ENCODE data around the gene CLK2. TPM values are rescaled to one million over a fixed set of nuclear protein-coding genes. Genes with fewer than 3 reads are reported as not detected.

The CLK2 gene
- total RNA-seq, 1 donor from 2014 or later = 62.8 TPM

DNA sequence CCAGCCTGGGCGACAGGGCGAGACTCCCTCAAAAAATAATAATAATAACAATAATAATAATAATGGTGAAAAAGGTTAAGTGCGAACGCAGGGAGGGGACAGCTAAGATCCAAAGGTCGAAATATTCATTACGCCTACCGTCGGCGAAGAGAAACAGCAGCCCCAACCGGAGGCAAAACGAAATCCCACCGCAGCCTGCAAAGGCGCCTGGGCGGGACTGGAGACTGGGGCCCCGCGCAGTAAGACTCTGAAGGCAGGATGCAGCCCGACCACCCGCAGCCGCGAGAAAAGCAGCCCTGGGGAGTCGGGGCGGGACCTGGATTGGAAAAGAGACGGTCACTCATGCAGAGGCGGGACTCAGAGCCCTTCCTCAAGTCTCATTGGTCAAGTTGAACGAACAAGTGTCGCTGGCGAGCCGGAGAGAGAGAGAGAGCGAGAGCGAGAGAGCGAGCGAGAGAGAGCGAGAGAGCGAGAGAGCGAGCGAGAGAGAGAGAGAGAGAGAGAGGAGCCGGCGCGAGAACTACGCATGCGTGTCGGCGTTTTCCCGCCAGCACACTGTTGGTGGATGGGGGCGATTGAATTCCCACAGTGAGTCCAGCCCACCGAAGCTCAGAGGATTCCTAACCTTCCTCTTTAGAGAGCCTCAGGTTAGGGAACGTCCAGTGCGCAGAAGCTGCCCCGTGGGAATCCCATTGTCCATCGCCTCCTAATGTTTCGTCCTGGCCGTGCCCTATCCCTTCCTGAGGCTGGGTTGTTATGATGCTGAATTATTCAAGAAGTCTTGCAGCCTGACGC lies 28.7 kb downstream of the CLK2 start:
- Mint-ChIP-seq H3K36me3 (ENCODE audit: low read depth, unreplicated experiment) (peaks cover 15% of the 10 kb centered on the region), H3K4me1 (ENCODE audit: unreplicated experiment) (peaks cover 27% of the 10 kb centered on the region), H3K27me3 (ENCODE audit: unreplicated experiment) (peaks cover 19% of the 10 kb centered on the region), H3K9me3 (ENCODE audit: unreplicated experiment) (no peaks in the 10 kb centered on the region), H3K27ac (ENCODE audit: unreplicated experiment) (peak overlapping the region; percentile 90), H3K4me3 (ENCODE audit: unreplicated experiment) (peak overlapping the region; percentile 92)
- peak; percentile 95 for DNase-seq (ENCODE audit: low spot score)
- TF ChIP-seq, protein P1, sequence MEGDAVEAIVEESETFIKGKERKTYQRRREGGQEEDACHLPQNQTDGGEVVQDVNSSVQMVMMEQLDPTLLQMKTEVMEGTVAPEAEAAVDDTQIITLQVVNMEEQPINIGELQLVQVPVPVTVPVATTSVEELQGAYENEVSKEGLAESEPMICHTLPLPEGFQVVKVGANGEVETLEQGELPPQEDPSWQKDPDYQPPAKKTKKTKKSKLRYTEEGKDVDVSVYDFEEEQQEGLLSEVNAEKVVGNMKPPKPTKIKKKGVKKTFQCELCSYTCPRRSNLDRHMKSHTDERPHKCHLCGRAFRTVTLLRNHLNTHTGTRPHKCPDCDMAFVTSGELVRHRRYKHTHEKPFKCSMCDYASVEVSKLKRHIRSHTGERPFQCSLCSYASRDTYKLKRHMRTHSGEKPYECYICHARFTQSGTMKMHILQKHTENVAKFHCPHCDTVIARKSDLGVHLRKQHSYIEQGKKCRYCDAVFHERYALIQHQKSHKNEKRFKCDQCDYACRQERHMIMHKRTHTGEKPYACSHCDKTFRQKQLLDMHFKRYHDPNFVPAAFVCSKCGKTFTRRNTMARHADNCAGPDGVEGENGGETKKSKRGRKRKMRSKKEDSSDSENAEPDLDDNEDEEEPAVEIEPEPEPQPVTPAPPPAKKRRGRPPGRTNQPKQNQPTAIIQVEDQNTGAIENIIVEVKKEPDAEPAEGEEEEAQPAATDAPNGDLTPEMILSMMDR (IDR thresholded peaks at IDR 0.05; ENCODE audit: unreplicated experiment) = peak; percentile 29

- Mint-ChIP-seq H3K36me3 (ENCODE audit: low read depth, unreplicated experiment) (peaks cover 15% of the 10 kb centered on the region), H3K4me3 (ENCODE audit: unreplicated experiment) (peak overlapping the region; percentile 92), H3K27ac (ENCODE audit: unreplicated experiment) (peak overlapping the region; percentile 16), H3K4me1 (ENCODE audit: unreplicated experiment) (peaks cover 27% of the 10 kb centered on the region), H3K9me3 (ENCODE audit: unreplicated experiment) (no peaks in the 10 kb centered on the region), H3K27me3 (ENCODE audit: unreplicated experiment) (peaks cover 19% of the 10 kb centered on the region)
- no peak for DNase-seq (ENCODE audit: low spot score)
- TF ChIP-seq, protein P1 (IDR thresholded peaks at IDR 0.05; ENCODE audit: unreplicated experiment) = no peak
Measured at GRCh38 chr1:155242805-155243358, 30.4 kb downstream of the CLK2 start.

DNA sequence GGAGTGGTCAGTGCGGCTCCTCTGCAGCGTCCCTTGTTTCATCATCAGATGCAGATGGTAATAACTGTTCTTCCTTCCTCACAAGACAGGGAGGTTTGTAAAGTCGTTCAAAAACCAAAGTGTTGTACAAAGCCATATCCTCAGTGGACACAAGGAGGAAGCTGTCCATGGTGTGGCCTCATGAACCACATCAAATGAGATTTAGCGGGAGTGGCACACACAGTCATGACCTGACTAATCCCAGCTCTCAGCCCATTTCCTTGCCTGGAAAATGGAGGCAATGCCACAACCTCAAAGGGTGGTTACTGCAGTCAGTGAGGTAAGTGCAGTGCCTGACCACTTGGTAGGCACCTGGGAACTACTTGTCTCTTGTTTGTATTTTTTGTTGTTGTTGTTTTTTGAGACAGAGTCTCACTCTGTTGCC lies 31.5 kb downstream of the CLK2 start:
- DNase-seq (ENCODE audit: low spot score) = no peak
- Mint-ChIP-seq H3K27me3 (ENCODE audit: unreplicated experiment) (peaks cover 19% of the 10 kb centered on the region), H3K9me3 (ENCODE audit: unreplicated experiment) (no peaks in the 10 kb centered on the region), H3K27ac (ENCODE audit: unreplicated experiment) (peak overlapping the region; percentile 8), H3K36me3 (ENCODE audit: low read depth, unreplicated experiment) (peaks cover 9% of the 10 kb centered on the region), H3K4me3 (ENCODE audit: unreplicated experiment) (no peak overlapping the region), H3K4me1 (ENCODE audit: unreplicated experiment) (peaks cover 27% of the 10 kb centered on the region)
- TF ChIP-seq, protein P1 (IDR thresholded peaks at IDR 0.05; ENCODE audit: unreplicated experiment) = no peak

DNA sequence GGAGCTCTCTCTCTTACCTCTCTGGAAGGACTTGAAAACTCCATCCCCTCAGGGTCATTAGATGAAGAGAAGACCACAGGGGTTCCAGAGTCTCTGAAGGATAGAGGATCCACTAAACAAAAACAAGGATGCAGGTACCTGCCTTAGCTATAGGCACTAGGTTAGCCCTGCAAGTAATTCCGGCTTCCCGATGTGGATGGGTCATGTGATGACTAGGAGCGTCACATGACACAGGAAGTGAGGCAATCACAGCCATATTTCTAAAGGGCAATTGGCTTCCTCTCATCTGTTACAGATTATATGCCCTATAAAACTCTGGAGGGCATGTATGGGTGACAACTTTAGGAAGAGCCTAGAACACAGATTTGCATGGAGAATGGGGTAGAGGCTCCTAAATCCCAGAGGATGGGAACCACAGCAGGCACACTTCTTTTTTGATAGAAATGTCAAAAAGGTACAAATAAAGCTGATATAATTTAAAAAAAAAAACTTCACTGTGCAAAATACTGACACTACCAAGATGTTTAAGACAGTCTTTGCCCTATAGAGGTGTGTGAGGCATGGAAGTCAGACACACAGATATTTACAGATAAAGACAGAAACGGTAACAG lies 32.1 kb downstream of the CLK2 start:
- Mint-ChIP-seq H3K36me3 (ENCODE audit: low read depth, unreplicated experiment) (peaks cover 7% of the 10 kb centered on the region), H3K9me3 (ENCODE audit: unreplicated experiment) (no peaks in the 10 kb centered on the region), H3K4me3 (ENCODE audit: unreplicated experiment) (peak overlapping the region; percentile 80), H3K27ac (ENCODE audit: unreplicated experiment) (peak overlapping the region; percentile 71), H3K27me3 (ENCODE audit: unreplicated experiment) (peaks cover 14% of the 10 kb centered on the region), H3K4me1 (ENCODE audit: unreplicated experiment) (peaks cover 27% of the 10 kb centered on the region)
- TF ChIP-seq, protein P1 (IDR thresholded peaks at IDR 0.05; ENCODE audit: unreplicated experiment) = no peak
- peak; percentile 51 for DNase-seq (ENCODE audit: low spot score)
